Measurements from ENCODE around the gene ZBTB8B. TPM values are rescaled to one million over a fixed set of nuclear protein-coding genes. Genes with fewer than 3 reads are reported as not detected.
"Not testable (repeated sequence)": the region's sequence is repeated elsewhere in the genome, so short reads cannot be mapped to it uniquely, and the experiment has no call there.

Gene ZBTB8B
- total RNA-seq, 1 donor from 2014 or later, result not detected

DNA sequence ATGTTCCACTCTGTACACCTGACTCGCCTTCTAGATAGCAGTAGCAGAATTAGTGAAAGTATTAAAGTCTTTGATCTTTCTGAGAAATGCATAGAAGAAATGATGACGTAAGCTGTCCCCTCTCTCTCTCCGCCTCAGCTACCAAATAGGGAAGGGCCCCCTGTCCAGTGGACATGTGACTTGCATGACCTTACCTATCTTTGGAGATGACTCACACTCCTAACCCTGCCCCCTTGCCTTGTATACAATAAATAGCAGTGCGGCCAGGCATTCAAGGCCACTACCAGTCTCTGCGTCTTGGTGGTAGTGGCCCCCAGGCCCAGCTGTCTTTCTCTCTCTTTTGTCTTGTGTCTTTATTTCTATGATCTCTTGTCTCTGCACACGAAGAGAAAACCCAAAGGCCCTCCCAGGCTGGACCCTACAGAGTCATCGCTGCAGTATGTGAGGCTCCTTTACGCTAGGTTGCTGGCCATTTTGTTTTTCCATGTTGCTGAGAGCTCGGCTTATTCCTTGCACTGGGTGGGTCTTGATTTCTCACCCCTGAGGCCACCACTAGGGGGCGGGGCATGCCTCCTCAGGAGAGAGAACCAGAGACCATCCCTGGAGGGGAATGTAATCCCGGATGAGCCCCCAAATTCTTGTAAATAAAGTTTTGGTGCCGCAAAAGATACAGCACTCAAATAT, 16.0 kb upstream of the ZBTB8B start:
- H3K9me3 ChIP-seq, result no peaks in the 10 kb centered on the region
- H3K27me3 ChIP-seq, result no peaks in the 10 kb centered on the region
- TF ChIP-seq, protein P1, sequence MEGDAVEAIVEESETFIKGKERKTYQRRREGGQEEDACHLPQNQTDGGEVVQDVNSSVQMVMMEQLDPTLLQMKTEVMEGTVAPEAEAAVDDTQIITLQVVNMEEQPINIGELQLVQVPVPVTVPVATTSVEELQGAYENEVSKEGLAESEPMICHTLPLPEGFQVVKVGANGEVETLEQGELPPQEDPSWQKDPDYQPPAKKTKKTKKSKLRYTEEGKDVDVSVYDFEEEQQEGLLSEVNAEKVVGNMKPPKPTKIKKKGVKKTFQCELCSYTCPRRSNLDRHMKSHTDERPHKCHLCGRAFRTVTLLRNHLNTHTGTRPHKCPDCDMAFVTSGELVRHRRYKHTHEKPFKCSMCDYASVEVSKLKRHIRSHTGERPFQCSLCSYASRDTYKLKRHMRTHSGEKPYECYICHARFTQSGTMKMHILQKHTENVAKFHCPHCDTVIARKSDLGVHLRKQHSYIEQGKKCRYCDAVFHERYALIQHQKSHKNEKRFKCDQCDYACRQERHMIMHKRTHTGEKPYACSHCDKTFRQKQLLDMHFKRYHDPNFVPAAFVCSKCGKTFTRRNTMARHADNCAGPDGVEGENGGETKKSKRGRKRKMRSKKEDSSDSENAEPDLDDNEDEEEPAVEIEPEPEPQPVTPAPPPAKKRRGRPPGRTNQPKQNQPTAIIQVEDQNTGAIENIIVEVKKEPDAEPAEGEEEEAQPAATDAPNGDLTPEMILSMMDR (IDR thresholded peaks at IDR 0.05), result no peak
- no peaks in the 10 kb centered on the region for H3K36me3 ChIP-seq
- no peak overlapping the region for H3K27ac ChIP-seq
- no peak overlapping the region for H3K4me3 ChIP-seq
- DNase-seq (ENCODE audit: extremely low spot score in 2 of 2), result no peak
- H3K4me1 ChIP-seq, result no peaks in the 10 kb centered on the region
- intact Hi-C loops (cut with DNase I), result no loop called here

DNA sequence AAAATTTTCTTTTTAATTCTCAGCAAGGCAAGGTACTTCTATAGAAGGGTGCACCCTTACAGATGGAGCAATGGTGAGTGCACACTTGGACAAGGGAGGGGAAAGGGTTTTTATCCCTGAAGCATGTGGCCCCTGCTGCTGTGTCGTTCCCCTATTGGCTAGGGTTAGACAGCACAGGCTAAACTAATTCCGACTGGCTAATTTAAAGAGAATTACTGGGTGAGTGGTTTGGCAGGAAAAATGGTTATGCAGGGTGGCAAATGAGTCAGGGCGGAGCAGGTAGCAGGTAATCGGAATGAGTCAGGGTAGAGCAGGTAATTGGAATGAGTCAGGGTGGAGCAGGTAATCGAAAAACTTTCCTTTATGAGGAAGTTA, 15.4 kb upstream of the ZBTB8B start:
- intact Hi-C loops (cut with DNase I); H3K27ac ChIP-seq; H3K4me3 ChIP-seq; H3K36me3 ChIP-seq; H3K9me3 ChIP-seq; H3K4me1 ChIP-seq; H3K27me3 ChIP-seq; DNase-seq (ENCODE audit: extremely low spot score in 2 of 2): not testable (repeated sequence)

DNA sequence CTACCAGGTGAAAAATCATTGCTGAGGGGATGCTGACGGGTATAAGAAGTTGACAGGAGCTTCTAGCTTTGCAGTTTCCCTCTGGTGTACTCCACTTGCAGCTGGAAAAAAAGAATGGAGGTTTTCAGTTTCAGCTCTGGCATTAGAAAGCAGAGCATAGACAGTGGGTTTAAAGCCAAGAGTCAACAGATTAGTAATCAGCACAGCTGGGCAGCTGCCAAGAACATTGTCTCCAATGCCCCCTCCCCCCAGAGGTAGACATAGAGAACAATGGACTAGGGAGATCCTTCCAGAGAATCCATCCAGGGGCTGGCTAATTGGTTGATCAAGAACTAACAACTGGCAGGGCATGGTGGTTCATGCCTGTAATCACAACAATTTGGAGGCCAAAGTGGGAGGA, 10.1 kb upstream of the ZBTB8B start:
- Histone ChIP-seq H3K4me3 (no peak overlapping the region), H3K4me1 (no peaks in the 10 kb centered on the region)
- intact Hi-C loops (cut with DNase I), result no loop called here

DNA sequence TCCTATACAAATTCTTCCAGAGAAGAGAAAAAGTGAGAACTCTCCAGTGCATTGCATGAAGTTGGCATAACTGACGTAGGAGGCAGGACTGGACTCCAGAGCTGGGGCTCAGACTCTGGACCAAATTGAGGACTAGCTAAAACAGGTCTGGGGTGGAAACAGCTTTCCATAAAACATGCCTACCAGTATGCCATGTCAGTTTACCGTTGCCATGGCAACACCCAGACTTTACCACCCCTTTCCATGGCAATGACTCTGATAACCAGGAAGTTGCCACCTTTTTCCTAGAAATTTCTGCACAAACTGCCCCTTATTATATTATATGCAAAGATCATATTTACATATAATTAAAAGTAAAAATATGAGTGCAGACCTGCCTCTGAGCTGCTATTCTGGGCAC, 8.9 kb upstream of the ZBTB8B start:
- no peak for DNase-seq (ENCODE audit: extremely low spot score in 2 of 2)
- peaks cover 8% of the 10 kb centered on the region for H3K9me3 ChIP-seq
- H3K27ac ChIP-seq, result no peak overlapping the region
- H3K4me1 ChIP-seq, result no peaks in the 10 kb centered on the region
- no peaks in the 10 kb centered on the region for H3K36me3 ChIP-seq
- H3K27me3 ChIP-seq, result no peaks in the 10 kb centered on the region
- no peak for TF ChIP-seq POLR2AphosphoS5 (IDR thresholded peaks at IDR 0.05; ENCODE audit: insufficient read depth in 1 of 2, low read depth in 1 of 2)
- no peak overlapping the region for H3K4me3 ChIP-seq
- intact Hi-C loops (cut with DNase I), result no loop called here

More for the DNA sequence above, 10.1 kb upstream of the ZBTB8B start:
- H3K27me3 ChIP-seq, result no peaks in the 10 kb centered on the region
- peaks cover 8% of the 10 kb centered on the region for H3K9me3 ChIP-seq
- H3K27ac ChIP-seq, result no peak overlapping the region
- no peaks in the 10 kb centered on the region for H3K36me3 ChIP-seq
- DNase-seq (ENCODE audit: extremely low spot score in 2 of 2), result no peak
- TF ChIP-seq, protein P1 (IDR thresholded peaks at IDR 0.05), result no peak
- TF ChIP-seq POLR2AphosphoS5 (IDR thresholded peaks at IDR 0.05; ENCODE audit: insufficient read depth in 1 of 2, low read depth in 1 of 2) (no peak), POLR2A (IDR thresholded peaks at IDR 0.05) (no peak)

GRCh38 chr1:32458798-32459197, 6.1 kb upstream of the ZBTB8B start:
- H3K4me1 ChIP-seq; H3K36me3 ChIP-seq; H3K9me3 ChIP-seq; H3K27ac ChIP-seq; H3K4me3 ChIP-seq; DNase-seq (ENCODE audit: extremely low spot score in 2 of 2); intact Hi-C loops (cut with DNase I); H3K27me3 ChIP-seq: not testable (repeated sequence)

- H3K27ac ChIP-seq; H3K4me3 ChIP-seq; H3K9me3 ChIP-seq; H3K27me3 ChIP-seq; H3K36me3 ChIP-seq; DNase-seq (ENCODE audit: extremely low spot score in 2 of 2); intact Hi-C loops (cut with DNase I): not testable (repeated sequence)
- peaks cover 17% of the 10 kb centered on the region for H3K4me1 ChIP-seq
These were observed 1.9 kb upstream of the ZBTB8B start for GRCh38 chr1:32462977-32463376.

DNA sequence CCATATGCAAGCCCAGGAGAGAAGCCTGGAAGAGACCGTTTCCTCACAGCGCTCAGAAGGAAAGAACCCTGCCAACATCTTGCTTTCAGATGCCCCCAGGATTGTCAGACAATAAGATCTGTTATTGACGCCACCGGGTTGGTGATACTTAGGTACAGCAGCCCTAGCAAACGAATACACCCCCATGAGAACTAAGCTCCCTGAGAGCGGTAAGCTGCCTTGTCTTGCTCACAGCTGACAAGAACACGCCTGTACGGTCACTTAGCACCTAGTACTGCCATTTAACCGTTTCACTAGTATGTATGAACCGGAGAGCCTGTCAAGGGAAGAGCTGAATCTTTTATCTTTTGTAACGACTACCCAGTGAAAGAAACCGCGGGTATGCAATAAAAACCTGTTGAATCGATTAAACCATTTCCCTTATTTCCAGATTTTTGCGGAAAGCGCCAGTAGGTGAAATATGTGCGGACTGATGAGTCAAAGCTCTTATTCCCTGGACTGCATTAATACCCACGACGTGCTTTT, 619 bp upstream of the ZBTB8B start:
- no peak for DNase-seq (ENCODE audit: extremely low spot score in 2 of 2)
- H3K36me3 ChIP-seq, result no peaks in the 10 kb centered on the region
- no peak overlapping the region for H3K27ac ChIP-seq
- intact Hi-C loops (cut with DNase I), result no loop called here
- H3K27me3 ChIP-seq, result no peaks in the 10 kb centered on the region
- TF ChIP-seq POLR2AphosphoS5 (IDR thresholded peaks at IDR 0.05; ENCODE audit: insufficient read depth in 1 of 2, low read depth in 1 of 2), result no peak
- TF ChIP-seq, protein P1 (IDR thresholded peaks at IDR 0.05), result no peak
- TF ChIP-seq POLR2A (IDR thresholded peaks at IDR 0.05), result no peak
- peaks cover 3% of the 10 kb centered on the region for H3K9me3 ChIP-seq
- H3K4me1 ChIP-seq, result peaks cover 17% of the 10 kb centered on the region
- H3K4me3 ChIP-seq, result peak overlapping the region; percentile 43 to 53

Data from vagina (tissue), 2 donors.